ENCODE results near the gene TJP3.
"Not testable (repeated sequence)": the region's sequence is repeated elsewhere in the genome, so short reads cannot be mapped to it uniquely, and the experiment has no call there.

TJP3 gene

DNA sequence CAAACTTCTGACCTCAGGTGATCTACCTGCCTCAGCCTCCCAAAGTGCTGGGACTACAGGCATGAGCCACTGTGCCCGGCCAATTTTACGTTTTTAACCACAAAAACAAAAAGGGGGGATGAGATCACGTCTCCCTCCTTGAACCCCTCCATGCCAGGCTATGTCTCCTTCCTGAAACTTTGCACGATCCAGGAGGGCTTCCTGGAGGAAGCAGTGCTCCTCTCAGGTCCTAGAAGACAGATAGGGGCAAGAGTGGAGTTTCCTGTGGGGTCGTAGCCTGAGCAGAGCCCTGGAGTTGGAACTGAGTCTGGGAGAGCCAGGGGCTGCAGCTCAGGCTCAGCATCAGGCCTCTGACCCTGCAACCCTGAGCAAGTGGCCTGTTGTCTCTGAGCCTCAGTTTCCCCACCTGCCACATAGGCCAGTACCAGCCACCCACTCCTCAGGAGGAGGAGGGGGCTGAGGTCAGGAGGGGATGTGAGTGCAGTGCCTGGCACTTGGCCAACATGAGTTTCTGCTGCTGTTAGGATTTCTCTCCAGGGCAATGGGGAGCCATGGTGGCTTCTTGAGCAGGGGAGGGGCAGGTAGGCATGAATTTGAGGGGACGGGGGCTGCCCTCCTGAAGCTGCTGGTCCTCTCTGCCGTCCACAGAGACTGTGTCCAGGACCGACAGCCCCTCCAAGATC, 37.3 kb downstream of the TJP3 start:
- DNase-seq (ENCODE audit: low spot score): no peak

DNA sequence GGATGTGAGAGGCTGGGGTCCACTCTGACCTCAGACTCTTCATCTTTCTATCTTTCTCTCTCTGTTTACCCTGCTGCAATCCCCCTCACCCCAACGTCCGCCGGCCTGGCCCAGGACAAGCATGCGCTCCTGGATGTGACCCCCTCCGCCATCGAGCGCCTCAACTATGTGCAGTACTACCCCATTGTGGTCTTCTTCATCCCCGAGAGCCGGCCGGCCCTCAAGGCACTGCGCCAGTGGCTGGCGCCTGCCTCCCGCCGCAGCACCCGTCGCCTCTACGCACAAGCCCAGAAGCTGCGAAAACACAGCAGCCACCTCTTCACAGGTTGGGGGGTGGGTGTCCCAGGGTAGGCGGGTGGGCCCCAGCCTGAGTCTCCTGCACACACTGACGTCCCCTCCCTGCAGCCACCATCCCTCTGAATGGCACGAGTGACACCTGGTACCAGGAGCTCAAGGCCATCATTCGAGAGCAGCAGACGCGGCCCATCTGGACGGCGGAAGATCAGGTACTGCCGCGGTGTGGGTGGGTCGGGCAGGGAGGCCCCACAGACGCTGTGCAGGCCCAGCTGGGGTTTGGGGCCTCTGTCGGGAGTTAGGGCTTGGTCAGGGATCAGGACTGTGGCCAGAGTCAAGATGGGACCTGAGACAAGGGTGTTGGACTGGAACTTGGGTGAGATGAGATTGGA, 38.3 kb downstream of the TJP3 start:
- DNase-seq (ENCODE audit: low spot score): no peak

GRCh38 chr19:3748965-3749364, 40.8 kb downstream of the TJP3 start:
- no peak for DNase-seq (ENCODE audit: low spot score)

DNA sequence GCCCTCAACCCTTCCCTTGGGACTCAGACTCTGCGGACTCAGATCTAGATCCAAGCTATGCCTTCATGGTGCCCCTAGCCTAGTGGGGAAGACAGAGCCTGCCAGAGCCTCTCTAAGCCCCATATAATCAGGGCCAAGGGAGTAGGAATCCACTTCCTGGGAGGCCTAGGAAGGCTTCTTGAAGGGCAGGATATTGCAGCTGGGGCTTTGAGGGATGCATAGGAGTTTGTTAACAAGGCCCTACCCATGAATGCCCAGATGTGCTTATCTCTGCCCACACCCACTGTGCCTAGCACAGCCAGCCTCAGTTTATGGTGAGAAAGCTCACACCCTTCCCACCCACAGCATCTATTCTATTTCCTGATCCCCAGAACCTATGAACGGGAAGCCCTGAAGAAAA, 42.0 kb downstream of the TJP3 start:
- DNase-seq (ENCODE audit: low spot score): no peak

- no peak for DNase-seq (ENCODE audit: low spot score)
Observed at GRCh38 chr19:3751236-3751635, 43.1 kb downstream of the TJP3 start.

- DNase-seq (ENCODE audit: low spot score): no peak
Observed at GRCh38 chr19:3752492-3752891, 44.3 kb downstream of the TJP3 start.

DNA sequence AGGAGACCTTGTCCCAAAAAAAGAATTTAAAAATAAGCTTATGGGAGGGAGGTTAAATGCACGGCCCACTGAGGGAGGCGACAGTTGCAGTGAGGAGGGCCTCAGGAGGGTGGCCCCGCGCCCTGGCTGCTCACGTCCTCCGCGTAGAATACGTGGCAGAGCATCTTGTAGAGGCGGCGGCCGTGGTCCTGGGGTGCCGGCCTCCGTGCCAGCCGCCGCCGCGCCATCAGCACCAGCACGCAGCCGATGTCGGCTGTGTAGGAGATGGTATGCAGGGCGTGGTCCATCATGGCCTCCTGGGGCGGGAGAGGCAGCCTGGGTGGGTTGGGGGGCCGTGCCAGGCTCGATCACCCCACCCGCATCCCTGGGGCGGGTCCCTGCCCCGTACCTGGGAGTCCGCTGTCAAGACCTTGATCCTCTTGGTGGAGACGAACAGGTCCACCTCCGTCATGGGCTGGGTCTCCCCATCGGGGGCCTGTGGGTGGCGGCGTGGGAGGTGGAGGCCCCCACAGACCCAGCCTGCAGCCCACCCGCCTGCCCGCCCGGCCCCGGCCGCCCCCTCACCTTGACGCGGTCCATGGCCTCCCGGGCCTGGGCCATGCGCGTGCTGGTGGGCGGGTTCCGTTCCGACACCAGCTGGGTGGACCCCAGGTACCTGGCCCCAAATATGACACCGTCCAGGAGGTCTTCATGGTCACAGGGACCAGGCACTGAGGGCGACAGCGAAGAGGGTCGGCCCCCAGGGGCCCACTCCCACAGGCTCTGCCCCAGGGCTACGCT, 45.6 kb downstream of the TJP3 start:
- no peak for DNase-seq (ENCODE audit: low spot score)

DNA sequence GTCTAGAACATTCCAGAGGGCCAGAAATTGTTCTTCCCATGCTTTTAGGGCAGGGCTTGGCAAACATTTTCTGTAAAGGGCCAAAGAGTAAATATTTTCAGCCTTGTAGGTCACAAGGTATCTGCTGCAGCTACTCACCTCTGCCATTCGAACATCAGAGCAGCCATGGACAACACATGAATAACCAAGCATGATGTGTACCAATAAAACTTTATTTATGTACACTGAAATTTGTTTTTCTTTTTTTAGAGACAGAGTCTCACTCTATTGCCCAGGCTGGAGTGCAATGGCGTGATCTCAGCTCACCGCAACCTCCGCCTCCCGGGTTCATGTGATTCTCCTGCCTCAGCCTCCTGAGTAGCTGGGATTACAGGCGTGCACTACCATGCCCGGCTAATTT, 49.5 kb downstream of the TJP3 start:
- DNase-seq (ENCODE audit: low spot score): not testable (repeated sequence)

DNA sequence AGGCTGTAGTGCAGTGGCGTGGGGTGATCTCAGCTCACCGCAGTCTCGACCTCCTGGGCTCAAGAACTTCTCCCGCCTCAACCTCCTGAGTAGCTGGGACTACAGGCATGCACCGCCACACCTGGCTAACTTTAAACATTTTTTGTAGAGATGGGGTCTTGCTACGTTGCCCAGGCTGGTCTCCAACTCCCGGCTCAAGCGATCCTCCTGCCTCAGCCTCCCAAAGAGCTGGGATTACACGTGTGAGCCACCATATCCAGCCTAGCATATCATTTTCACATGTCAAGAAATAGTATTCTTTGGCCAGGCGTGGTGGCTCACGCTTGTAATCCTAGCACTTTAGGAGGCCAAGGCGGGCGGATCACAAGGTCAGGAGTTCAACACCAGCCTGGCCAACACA, 50.1 kb downstream of the TJP3 start:
- not testable (repeated sequence) for DNase-seq (ENCODE audit: low spot score)

GRCh38 chr19:3759482-3760254, 51.5 kb downstream of the TJP3 start:
- no peak for DNase-seq (ENCODE audit: low spot score)

- DNase-seq (ENCODE audit: low spot score): peak; percentile 6
Observed at GRCh38 chr19:3760871-3761361, 52.7 kb downstream of the TJP3 start.

DNA sequence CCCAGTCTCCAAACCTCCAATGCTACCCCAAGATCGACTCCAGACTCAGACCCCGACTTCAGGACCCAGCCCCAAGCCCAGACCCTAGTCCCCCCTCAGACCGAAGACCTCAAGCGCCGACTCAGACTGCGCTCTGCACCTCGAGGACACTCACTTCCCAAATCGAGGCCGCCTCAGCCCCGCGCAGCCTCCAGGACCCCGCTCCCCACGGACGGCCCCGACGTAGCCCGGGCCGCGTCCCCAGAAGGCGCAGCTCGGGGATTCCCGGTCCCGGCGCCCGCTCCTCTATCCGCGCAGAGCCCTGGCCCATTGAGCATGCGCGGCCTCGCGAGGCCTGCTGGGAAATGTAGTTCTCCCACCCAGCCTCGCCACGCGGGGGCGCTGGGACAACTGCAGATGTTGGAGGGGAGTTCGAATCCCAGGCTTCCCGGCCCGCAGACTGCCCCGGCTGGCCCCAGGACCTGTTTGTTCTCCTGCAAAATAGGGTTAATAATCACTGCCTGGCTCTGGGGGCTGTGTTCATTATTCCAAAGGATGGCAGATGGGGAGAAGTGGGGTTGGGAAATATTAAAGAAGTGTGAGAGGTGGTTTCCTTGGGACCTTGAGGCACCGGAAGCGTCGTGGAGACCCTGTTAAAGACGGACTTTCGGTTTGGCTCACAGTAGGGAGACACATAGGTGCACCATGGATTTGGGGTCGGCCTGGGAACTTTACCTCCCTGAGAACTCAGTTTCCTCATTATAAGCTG, 53.4 kb downstream of the TJP3 start, which contains the start of gene APBA3:
APBA3 (minus strand) TSS at position 311 of the 748 bp plus-strand sequence. CDS start 1,428 bp downstream, outside the sequence.
- peak; percentile 97 for DNase-seq (ENCODE audit: low spot score)

GRCh38 chr19:3762130-3762473, 53.9 kb downstream of the TJP3 start:
- no peak for DNase-seq (ENCODE audit: low spot score)

GRCh38 chr19:3762501-3763459, 54.6 kb downstream of the TJP3 start, which contains the start of gene MRPL54:
Gene MRPL54 (plus strand): TSS chr19:3762682. CDS start chr19:3762701, 19 bp downstream.
- DNase-seq (ENCODE audit: low spot score): peak; percentile 100

GRCh38 chr19:3765121-3765520, 56.9 kb downstream of the TJP3 start:
- no peak for DNase-seq (ENCODE audit: low spot score)

- DNase-seq (ENCODE audit: low spot score): not testable (repeated sequence)
Observed at GRCh38 chr19:3765757-3766156, 57.6 kb downstream of the TJP3 start.

DNA sequence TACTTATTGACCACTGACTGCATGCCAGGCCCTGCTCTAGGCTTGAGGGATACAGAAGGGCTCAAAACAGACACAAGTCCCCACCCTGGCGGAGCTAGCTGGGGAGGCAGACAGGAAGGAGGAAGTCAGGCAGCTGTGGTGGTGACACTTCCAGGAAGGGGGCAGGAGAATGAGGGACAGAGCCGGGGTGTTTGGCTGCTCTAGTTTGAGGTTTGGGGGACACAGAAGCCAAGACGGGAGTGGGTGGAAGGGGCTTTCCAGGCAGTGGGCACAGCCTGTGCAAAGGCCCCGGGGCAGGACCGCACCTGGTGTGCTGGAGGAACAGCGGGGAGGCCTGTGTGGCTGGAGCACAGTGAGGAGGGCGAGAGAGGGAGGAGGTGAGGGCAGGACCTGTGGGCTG, 58.3 kb downstream of the TJP3 start:
- no peak for DNase-seq (ENCODE audit: low spot score)

DNA sequence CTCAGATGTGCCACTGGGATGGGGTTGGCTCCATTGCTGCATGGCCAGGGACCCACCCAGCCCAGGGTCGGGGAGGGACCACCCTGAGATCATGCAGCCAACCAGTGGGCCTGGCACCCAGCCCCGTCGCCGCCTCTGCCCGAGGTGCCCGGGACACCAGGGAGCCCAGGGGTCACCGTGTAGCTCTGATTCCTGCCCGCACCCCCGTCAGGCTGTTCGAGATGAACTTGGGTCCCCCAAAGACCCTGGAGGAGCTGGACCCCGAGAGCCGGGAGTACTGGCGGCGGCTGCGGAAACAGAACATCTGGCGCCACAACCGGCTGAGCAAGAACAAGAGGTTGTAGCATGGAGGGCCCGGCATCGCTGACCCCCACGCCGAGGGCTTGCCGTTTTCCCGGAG, 58.9 kb downstream of the TJP3 start:
- no peak for DNase-seq (ENCODE audit: low spot score)

DNA sequence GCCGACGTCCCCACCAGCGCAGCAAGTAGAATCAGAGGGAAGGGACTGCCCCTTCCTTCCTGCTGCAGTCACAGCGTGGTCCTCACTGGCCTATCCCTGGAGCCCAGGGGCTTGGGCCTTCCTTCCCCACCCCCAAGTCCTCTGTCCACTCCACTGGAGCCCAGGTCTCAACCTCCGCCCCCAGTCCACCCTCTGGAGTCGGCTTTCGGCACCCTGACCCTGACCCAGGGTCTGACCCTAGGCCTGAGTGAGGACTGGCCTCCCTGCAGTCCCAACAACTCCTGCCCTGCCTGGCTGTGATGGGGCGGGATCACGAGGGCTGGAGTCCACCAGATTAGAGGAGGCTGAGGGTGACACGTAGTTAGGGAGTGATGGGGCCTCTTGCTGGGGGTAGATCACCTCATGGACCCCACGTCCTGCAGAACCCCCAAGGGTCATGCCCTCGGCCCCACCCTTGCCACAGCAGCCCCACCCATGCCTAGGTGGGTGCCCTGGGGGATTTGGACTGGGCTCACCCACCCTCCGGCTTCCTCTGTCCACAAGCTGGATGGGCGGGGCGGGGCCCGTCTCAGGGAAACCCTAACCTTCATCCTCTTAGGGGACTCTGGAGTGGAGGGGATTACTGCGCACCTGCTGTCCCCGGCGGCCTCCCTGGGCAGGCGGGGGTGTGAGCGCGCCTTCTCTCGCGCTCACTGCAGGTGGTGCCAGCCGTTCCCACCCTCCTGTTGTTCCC, 60.0 kb downstream of the TJP3 start:
- DNase-seq (ENCODE audit: low spot score): no peak
